HepG2 (cell line): ENCODE data around the gene PRM3. TPM values are rescaled to one million over a fixed set of nuclear protein-coding genes. Genes with fewer than 3 reads are reported as not detected.

Experiments
- AGO2 ChIP-seq: fragments of 200-400 bp; formaldehyde crosslinking; optimal IDR thresholded peaks from 2 replicates; pipeline ENCODE3; 2017; ENCODE audit warnings: mild to moderate bottlenecking, low read depth, low read length, moderate library complexity
- ATF7-NPFF ChIP-seq: sonication (generic); formaldehyde crosslinking; IDR thresholded peaks from 2 replicates; pipeline ENCODE4 v1.8.1; 2023; ENCODE audit warnings: mild to moderate bottlenecking, low read depth, missing genetic modification reagents, moderate library complexity
- CHCHD3 ChIP-seq: sonication (generic); formaldehyde crosslinking; IDR thresholded peaks from 2 replicates; pipeline ENCODE4 v1.8.0; 2022; ENCODE audit warnings: mild to moderate bottlenecking, missing genetic modification reagents, moderate library complexity
- GATAD1 ChIP-seq: IDR thresholded peaks from 2 replicates; pipeline ENCODE4 v1.6.1; 2016; ENCODE audit warnings: missing genetic modification reagents, missing compliant biosample characterization
- IRF2 ChIP-seq: IDR thresholded peaks from 2 replicates; pipeline ENCODE4 v1.6.1; 2018; ENCODE audit warnings: missing genetic modification reagents, missing compliant biosample characterization
- LCORL ChIP-seq, 2 experiments: fragments of 450-650 bp in 1 of 2; sonication (generic) in 1 of 2; formaldehyde crosslinking in 1 of 2; IDR thresholded peaks; 2 replicates each; pipeline versions ENCODE4 v1.5.0 to v1.6.1; 2017 to 2020; ENCODE audit warnings: antibody characterized with exemption in 1 of 2, missing genetic modification reagents in 1 of 2
- NFKBIZ ChIP-seq: IDR thresholded peaks from 2 replicates; pipeline ENCODE4 v1.6.1; 2018; ENCODE audit warnings: missing genetic modification reagents, missing compliant biosample characterization
- SETDB1 ChIP-seq: sonication (generic); formaldehyde crosslinking; IDR thresholded peaks from 2 replicates; pipeline ENCODE4 v1.5.1; 2020; ENCODE audit warnings: missing genetic modification reagents, mild to moderate bottlenecking, borderline replicate concordance
- SRSF9 ChIP-seq: fragments of 200-400 bp; formaldehyde crosslinking; IDR thresholded peaks from 2 replicates; pipeline ENCODE4 v1.6.1; 2018; ENCODE audit warnings: borderline replicate concordance, mild to moderate bottlenecking, low read depth, low read length; ENCODE audit not compliant: insufficient read depth, poor library complexity, severe bottlenecking
- STAT5B ChIP-seq: sonication (generic); formaldehyde crosslinking; IDR thresholded peaks from 2 replicates; pipeline ENCODE4 v1.4.0; 2020; ENCODE audit warnings: missing genetic modification reagents
- TSC22D2 ChIP-seq: sonication (generic); formaldehyde crosslinking; IDR thresholded peaks from 2 replicates; pipeline ENCODE4 v1.5.1; 2020; ENCODE audit warnings: missing genetic modification reagents, mild to moderate bottlenecking, borderline replicate concordance
- YEATS2 ChIP-seq: sonication (generic); formaldehyde crosslinking; IDR thresholded peaks from 2 replicates; pipeline ENCODE4 v1.4.0; 2020; ENCODE audit warnings: missing genetic modification reagents, borderline replicate concordance
- ZNF136 ChIP-seq: sonication (generic); formaldehyde crosslinking; IDR thresholded peaks from 2 replicates; pipeline ENCODE4 v1.8.1; 2022; ENCODE audit warnings: low read depth, mild to moderate bottlenecking, moderate library complexity, missing genetic modification reagents
- ZNF335 ChIP-seq: sonication (generic); formaldehyde crosslinking; IDR thresholded peaks from 2 replicates; pipeline ENCODE4 v1.4.0; 2020; ENCODE audit warnings: missing genetic modification reagents
- ZNF350 ChIP-seq: sonication (generic); formaldehyde crosslinking; IDR thresholded peaks from 2 replicates; pipeline ENCODE4 v1.4.0; 2020; ENCODE audit warnings: mild to moderate bottlenecking, low read depth, missing genetic modification reagents, borderline replicate concordance
- ZNF441 ChIP-seq: sonication (generic); formaldehyde crosslinking; IDR thresholded peaks from 2 replicates; pipeline ENCODE4 v1.7.0; 2021; ENCODE audit warnings: missing genetic modification reagents, borderline replicate concordance
- ZNF572 ChIP-seq: sonication (generic); formaldehyde crosslinking; IDR thresholded peaks from 2 replicates; pipeline ENCODE4 v1.5.1; 2020; ENCODE audit warnings: mild to moderate bottlenecking, missing genetic modification reagents
- ZNF607 ChIP-seq: sonication (generic); formaldehyde crosslinking; IDR thresholded peaks from 2 replicates; pipeline ENCODE4 v1.5.1; 2020; ENCODE audit warnings: missing genetic modification reagents, mild to moderate bottlenecking, borderline replicate concordance
- ZNF614 ChIP-seq: IDR thresholded peaks from 2 replicates; pipeline ENCODE4 v1.6.1; 2018; ENCODE audit warnings: missing biosample characterization, missing genetic modification reagents, inconsistent platforms, borderline replicate concordance
- ZNF83 ChIP-seq: sonication (generic); formaldehyde crosslinking; IDR thresholded peaks from 2 replicates; pipeline ENCODE4 v1.4.0; 2020; ENCODE audit warnings: missing genetic modification reagents, mild to moderate bottlenecking, borderline replicate concordance
- polyA plus RNA-seq, 8 experiments: library from polyadenylated mRNA; depleted of rRNA in 3 of 8; stranded (reverse) in 7 of 8; unstranded in 1 of 8; fragments of >200 nt; fragmentation: Illumina TruSeq in 4 of 8; extraction: Trizol in 4 of 8; gene quantifications; 2 replicates each; pipeline versions ENCODE4 v1.2.1 to v1.2.3, GENCODE V29; 2011 to 2016; ENCODE audit warnings: low read depth in 4 of 8, missing spikeins in 1 of 8, mixed read lengths in 1 of 8; ENCODE audit not compliant: insufficient read depth in 1 of 8
- total RNA-seq, 5 experiments: library from RNA; depleted of rRNA; stranded (reverse); fragments of >200 nt; fragmentation: Illumina TruSeq; extraction: Trizol; gene quantifications; 2 replicates each; pipeline ENCODE4 v1.2.3, GENCODE V29; 2016; ENCODE audit warnings: low read depth in 1 of 5
- TF ChIP-seq, protein P1 (sequence below), 2 experiments: sonication (generic) in 1 of 2; formaldehyde crosslinking in 1 of 2; IDR thresholded peaks; 2 replicates each; pipeline versions ENCODE4 v1.4.0 to v1.6.1; 2018 to 2020; ENCODE audit warnings: missing genetic modification reagents in 2 of 2, borderline replicate concordance in 1 of 2, low read depth in 1 of 2, mild to moderate bottlenecking in 1 of 2, missing biosample characterization in 1 of 2
- TF ChIP-seq, protein P2 (sequence below): sonication (generic); formaldehyde crosslinking; IDR thresholded peaks from 2 replicates; pipeline ENCODE4 v1.4.0; 2020; ENCODE audit warnings: mild to moderate bottlenecking, missing genetic modification reagents
- TF ChIP-seq, protein P3 (sequence below): sonication (generic); formaldehyde crosslinking; IDR thresholded peaks from 2 replicates; pipeline ENCODE4 v1.5.0; 2020; ENCODE audit warnings: missing genetic modification reagents
- TF ChIP-seq, protein P4 (sequence below): IDR thresholded peaks from 2 replicates; pipeline ENCODE4 v1.6.1; 2016

Gene PRM3
- total and polyA plus RNA-seq, 2 of the 13 experiments (the other 11 are each of a cell fraction or from before 2014, with no cell fraction given), result not detected

DNA sequence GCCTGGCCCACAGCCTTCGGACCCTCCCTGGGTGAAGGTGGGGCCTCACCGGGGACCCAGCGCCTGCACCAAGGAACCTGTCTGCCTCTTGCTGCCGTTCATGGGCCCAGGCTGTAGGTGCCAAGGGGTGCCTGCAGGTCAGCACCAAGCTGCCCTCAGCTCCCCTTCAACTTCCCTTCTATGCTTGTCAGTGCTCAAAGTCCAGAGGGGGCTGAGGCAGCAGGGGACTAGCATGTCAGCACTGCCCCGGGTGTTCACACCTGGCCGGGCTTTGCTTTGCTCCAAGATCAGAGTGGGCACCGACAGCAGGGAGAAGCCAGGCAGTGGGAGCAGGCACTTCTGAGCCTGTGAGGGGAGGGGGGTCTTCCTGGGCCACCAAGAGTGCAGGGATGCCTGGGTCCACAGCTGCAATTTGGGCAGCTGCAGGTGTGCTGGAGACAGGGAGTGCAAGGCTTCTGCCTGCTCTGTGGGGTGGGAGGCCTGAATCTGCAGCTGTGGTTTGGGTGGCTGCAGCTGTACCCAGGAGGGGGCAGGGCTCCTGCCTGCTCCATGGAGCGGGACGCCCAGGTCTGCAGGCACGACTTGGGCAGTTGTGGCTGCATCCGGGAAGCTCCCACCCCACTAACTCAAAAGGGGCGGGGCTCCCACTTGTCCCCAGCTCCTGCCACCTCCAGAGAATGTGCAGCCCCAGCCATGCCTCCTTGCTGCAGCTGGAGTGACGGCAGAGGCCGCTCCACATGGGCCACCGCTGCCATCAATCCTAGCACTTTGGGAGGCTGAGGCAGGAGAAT, 35.3 kb upstream of the PRM3 start (continued):
- TF ChIP-seq ATF7-NPFF (peak; percentile 87), AGO2 (peak; percentile 37), GATAD1 (peak; percentile 49; the same call in 1 of the 2 replicates), CHCHD3 (peak; percentile 86), YEATS2 (CRISPR knock-in tag) (no peak; the same call in 1 of the 2 replicates), ZNF350 (peak; percentile 10; the same call in 1 of the 2 replicates), ZNF572 (CRISPR knock-in tag) (no peak), STAT5B (CRISPR knock-in tag) (no peak), ZNF441 (CRISPR knock-in tag) (no peak; the same call in 1 of the 2 replicates), ZNF614 (CRISPR knock-in tag) (peak; percentile 72), SRSF9 (no peak), IRF2 (CRISPR knock-in tag) (peak; percentile 25; the same call in 1 of the 2 replicates), NFKBIZ (CRISPR knock-in tag) (0 out of 2 replicates have a peak, but pooled peaks have one; percentile 28), TSC22D2 (CRISPR knock-in tag) (peak; percentile 70; the same call in 1 of the 2 replicates), SETDB1 (CRISPR knock-in tag) (no peak), ZNF136 (no peak), LCORL (IDR thresholded peaks at IDR 0.05) (no peak), LCORL (CRISPR knock-in tag; IDR thresholded peaks at IDR 0.05) (peak; percentile 92; the same call in 1 of the 2 replicates), ZNF335 (CRISPR knock-in tag) (peak; percentile 65), ZNF83 (CRISPR knock-in tag) (peak; percentile 56; the same call in 1 of the 2 replicates), ZNF607 (CRISPR knock-in tag) (peak; percentile 58)
- TF ChIP-seq, protein P1, sequence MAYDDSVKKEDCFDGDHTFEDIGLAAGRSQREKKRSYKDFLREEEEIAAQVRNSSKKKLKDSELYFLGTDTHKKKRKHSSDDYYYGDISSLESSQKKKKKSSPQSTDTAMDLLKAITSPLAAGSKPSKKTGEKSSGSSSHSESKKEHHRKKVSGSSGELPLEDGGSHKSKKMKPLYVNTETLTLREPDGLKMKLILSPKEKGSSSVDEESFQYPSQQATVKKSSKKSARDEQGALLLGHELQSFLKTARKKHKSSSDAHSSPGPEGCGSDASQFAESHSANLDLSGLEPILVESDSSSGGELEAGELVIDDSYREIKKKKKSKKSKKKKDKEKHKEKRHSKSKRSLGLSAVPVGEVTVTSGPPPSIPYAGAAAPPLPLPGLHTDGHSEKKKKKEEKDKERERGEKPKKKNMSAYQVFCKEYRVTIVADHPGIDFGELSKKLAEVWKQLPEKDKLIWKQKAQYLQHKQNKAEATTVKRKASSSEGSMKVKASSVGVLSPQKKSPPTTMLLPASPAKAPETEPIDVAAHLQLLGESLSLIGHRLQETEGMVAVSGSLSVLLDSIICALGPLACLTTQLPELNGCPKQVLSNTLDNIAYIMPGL (CRISPR knock-in tag; IDR thresholded peaks at IDR 0.05; ENCODE audit: borderline replicate concordance in 1 of 2, low read depth in 1 of 2), result peak; percentile 18 to 33; a peak in 1 of 4 replicates
- TF ChIP-seq, protein P2, sequence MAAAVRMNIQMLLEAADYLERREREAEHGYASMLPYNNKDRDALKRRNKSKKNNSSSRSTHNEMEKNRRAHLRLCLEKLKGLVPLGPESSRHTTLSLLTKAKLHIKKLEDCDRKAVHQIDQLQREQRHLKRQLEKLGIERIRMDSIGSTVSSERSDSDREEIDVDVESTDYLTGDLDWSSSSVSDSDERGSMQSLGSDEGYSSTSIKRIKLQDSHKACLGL (CRISPR knock-in tag), result peak; percentile 44; the same call in 1 of the 2 replicates
- TF ChIP-seq, protein P3, sequence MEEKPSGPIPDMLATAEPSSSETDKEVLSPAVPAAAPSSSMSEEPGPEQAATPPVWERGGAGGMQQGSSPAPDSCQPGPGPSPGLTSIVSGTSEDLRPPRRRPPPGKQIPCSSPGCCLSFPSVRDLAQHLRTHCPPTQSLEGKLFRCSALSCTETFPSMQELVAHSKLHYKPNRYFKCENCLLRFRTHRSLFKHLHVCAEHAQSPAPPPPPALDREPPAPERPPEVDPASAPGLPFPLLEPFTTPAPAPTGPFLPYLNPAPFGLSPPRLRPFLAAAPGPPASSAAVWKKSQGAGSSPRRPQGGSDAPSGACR (CRISPR knock-in tag), result peak; percentile 87
- TF ChIP-seq, protein P4, sequence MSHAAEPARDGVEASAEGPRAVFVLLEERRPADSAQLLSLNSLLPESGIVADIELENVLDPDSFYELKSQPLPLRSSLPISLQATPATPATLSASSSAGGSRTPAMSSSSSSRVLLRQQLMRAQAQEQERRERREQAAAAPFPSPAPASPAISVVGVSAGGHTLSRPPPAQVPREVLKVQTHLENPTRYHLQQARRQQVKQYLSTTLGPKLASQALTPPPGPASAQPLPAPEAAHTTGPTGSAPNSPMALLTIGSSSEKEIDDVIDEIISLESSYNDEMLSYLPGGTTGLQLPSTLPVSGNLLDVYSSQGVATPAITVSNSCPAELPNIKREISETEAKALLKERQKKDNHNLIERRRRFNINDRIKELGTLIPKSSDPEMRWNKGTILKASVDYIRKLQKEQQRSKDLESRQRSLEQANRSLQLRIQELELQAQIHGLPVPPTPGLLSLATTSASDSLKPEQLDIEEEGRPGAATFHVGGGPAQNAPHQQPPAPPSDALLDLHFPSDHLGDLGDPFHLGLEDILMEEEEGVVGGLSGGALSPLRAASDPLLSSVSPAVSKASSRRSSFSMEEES (CRISPR knock-in tag), result peak; percentile 17; the same call in 1 of the 2 replicates
